Caco-2 (cell line): ENCODE results near the gene FUT2. TPM values are rescaled to one million over a fixed set of nuclear protein-coding genes. Genes with fewer than 3 reads are reported as not detected.
A peak's percentile ranks its signal among the peaks of the same experiment; 100 is the strongest.

Experiments used
- BruUV-seq: library from RNA; stranded (reverse); fragments of 400-500 nt; replicated peaks from 2 replicates; lab custom pipeline; 2021; lab: Mats Ljungman, UMichigan
- CTCF ChIA-PET: fragments of 300-600 bp; sonication (Branson Sonifier 250); formaldehyde crosslinking; loops from one replicate; lab custom pipeline; 2022; ENCODE audit warnings: antibody characterized with exemption; lab: Charles Lee
- POLR2A ChIA-PET: fragments of 300-600 bp; sonication (Branson Sonifier 250); formaldehyde crosslinking; loops from one replicate; lab custom pipeline; 2022; ENCODE audit warnings: antibody characterized with exemption; lab: Charles Lee
- DNase-seq, 2 experiments: peaks; one replicate each; pipeline versions ENCODE4 v3.0.0 to v3.0.0-alpha.2; 2020 to 2022
- H3K27me3 ChIP-seq: replicated peaks from 2 replicates; pipeline ENCODE4 v1.6.0; 2011; ENCODE audit warnings: low read length; ENCODE audit not compliant: control insufficient read depth, insufficient read depth
- H3K36me3 ChIP-seq: 2 replicates; pipeline ENCODE4 v1.5.1; 2011; ENCODE audit warnings: low read length; ENCODE audit not compliant: control insufficient read depth, insufficient read depth
- H3K4me1 ChIP-seq: fragments of 250-450 bp; sonication (Bioruptor Pico); 2 replicates; pipeline ENCODE4 v1.5.1; 2020; ENCODE audit warnings: mild to moderate bottlenecking
- H3K4me3 ChIP-seq: 2 replicates; pipeline ENCODE4 v1.5.1; 2011; ENCODE audit warnings: low read depth, mild to moderate bottlenecking, control low read depth, low read length
- H3K9me3 ChIP-seq: fragments of 250-450 bp; sonication (Bioruptor Pico); 2 replicates; pipeline ENCODE4 v1.5.1; 2020; ENCODE audit warnings: mild to moderate bottlenecking, moderate library complexity
- H3K27ac Mint-ChIP-seq: one replicate; pipeline ENCODE4 v1.8.0; 2022; ENCODE audit warnings: mixed read lengths; ENCODE audit not compliant: unreplicated experiment
- H3K27me3 Mint-ChIP-seq: one replicate; pipeline ENCODE4 v1.8.0; 2022; ENCODE audit warnings: mixed read lengths; ENCODE audit not compliant: insufficient read depth, unreplicated experiment
- H3K36me3 Mint-ChIP-seq: one replicate; pipeline ENCODE4 v1.8.0; 2022; ENCODE audit warnings: mild to moderate bottlenecking, mixed read lengths; ENCODE audit not compliant: insufficient read depth, unreplicated experiment
- H3K4me1 Mint-ChIP-seq: one replicate; pipeline ENCODE4 v1.8.0; 2022; ENCODE audit warnings: low read depth, mixed read lengths; ENCODE audit not compliant: unreplicated experiment
- H3K4me3 Mint-ChIP-seq: one replicate; pipeline ENCODE4 v1.8.0; 2022; ENCODE audit warnings: mild to moderate bottlenecking, moderate library complexity, mixed read lengths; ENCODE audit not compliant: unreplicated experiment
- H3K9me3 Mint-ChIP-seq: one replicate; pipeline ENCODE4 v1.8.0; 2022; ENCODE audit warnings: mixed read lengths; ENCODE audit not compliant: unreplicated experiment
- intact Hi-C: fragments of 100-400 bp; cut with micrococcal nuclease; formaldehyde crosslinking; loops from one replicate; pipeline ENCODE4 v1.10.0; 2022; ENCODE audit not compliant: unreplicated experiment
- total RNA-seq: library from RNA; stranded (reverse); gene quantifications from 2 replicates; pipeline ENCODE4 v1.2.3, GENCODE V29; 2022
- TF ChIP-seq, protein P1 (sequence below), 2 experiments: fragments of 200-600 bp in 1 of 2; IDR thresholded peaks; 1 replicate in 1 of 2; 2 replicates in 1 of 2; pipeline versions ENCODE4 v1.5.1 to v1.8.0; 2011 to 2022; ENCODE audit warnings: antibody characterized with exemption in 1 of 2, control low read depth in 1 of 2, inconsistent platforms in 1 of 2, low read depth in 1 of 2, low read length in 1 of 2, mild to moderate bottlenecking in 1 of 2, moderate library complexity in 1 of 2; ENCODE audit not compliant: insufficient read depth in 1 of 2, severe bottlenecking in 1 of 2, unreplicated experiment in 1 of 2

The FUT2 gene
- total RNA-seq, 1 experiment from 2014 or later, result 13.5 TPM

GRCh38 chr19:48698046-48698445 lies 2.3 kb downstream of the FUT2 start:
- Mint-ChIP-seq H3K36me3 (peaks cover 11% of the 10 kb centered on the region), H3K27ac (no peak overlapping the region), H3K4me3 (no peak overlapping the region), H3K9me3 (no peaks in the 10 kb centered on the region), H3K4me1 (peaks cover 7% of the 10 kb centered on the region), H3K27me3 (no peaks in the 10 kb centered on the region)
- POLR2A ChIA-PET, result interaction anchor here (0.6 kb wide), 2 partner anchors 61 to 92 kb away, joined by 5 to 7 read pairs; no protein-coding TSS in a partner anchor
- no TSS peak for BruUV-seq
- Histone ChIP-seq H3K4me1 (peaks cover 17% of the 10 kb centered on the region), H3K27me3 (no peaks in the 10 kb centered on the region), H3K36me3 (no peaks in the 10 kb centered on the region), H3K9me3 (no peaks in the 10 kb centered on the region), H3K4me3 (no peak overlapping the region)
- intact Hi-C loops, result no loop called here
- TF ChIP-seq, protein P1, sequence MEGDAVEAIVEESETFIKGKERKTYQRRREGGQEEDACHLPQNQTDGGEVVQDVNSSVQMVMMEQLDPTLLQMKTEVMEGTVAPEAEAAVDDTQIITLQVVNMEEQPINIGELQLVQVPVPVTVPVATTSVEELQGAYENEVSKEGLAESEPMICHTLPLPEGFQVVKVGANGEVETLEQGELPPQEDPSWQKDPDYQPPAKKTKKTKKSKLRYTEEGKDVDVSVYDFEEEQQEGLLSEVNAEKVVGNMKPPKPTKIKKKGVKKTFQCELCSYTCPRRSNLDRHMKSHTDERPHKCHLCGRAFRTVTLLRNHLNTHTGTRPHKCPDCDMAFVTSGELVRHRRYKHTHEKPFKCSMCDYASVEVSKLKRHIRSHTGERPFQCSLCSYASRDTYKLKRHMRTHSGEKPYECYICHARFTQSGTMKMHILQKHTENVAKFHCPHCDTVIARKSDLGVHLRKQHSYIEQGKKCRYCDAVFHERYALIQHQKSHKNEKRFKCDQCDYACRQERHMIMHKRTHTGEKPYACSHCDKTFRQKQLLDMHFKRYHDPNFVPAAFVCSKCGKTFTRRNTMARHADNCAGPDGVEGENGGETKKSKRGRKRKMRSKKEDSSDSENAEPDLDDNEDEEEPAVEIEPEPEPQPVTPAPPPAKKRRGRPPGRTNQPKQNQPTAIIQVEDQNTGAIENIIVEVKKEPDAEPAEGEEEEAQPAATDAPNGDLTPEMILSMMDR (IDR thresholded peaks at IDR 0.05; ENCODE audit: insufficient read depth in 1 of 2, low read depth in 1 of 2, low read length in 1 of 2, severe bottlenecking in 1 of 2, unreplicated experiment in 1 of 2), result no peak
- CTCF ChIA-PET, result no interaction called here
- DNase-seq, result no peak

GRCh38 chr19:48702701-48703100 lies 6.9 kb downstream of the FUT2 start:
- intact Hi-C loops, result no loop called here
- no TSS peak for BruUV-seq
- H3K9me3 ChIP-seq, result no peaks in the 10 kb centered on the region
- H3K27me3 ChIP-seq, result no peaks in the 10 kb centered on the region
- Mint-ChIP-seq H3K27me3 (no peaks in the 10 kb centered on the region), H3K27ac (peak overlapping the region; percentile 30), H3K36me3 (peaks cover 25% of the 10 kb centered on the region), H3K4me1 (no peaks in the 10 kb centered on the region), H3K9me3 (no peaks in the 10 kb centered on the region), H3K4me3 (no peak overlapping the region)
- DNase-seq, result no peak
- TF ChIP-seq, protein P1 (IDR thresholded peaks at IDR 0.05; ENCODE audit: insufficient read depth in 1 of 2, low read depth in 1 of 2, low read length in 1 of 2, severe bottlenecking in 1 of 2, unreplicated experiment in 1 of 2), result no peak
- H3K36me3 ChIP-seq, result no peaks in the 10 kb centered on the region
- no peak overlapping the region for H3K4me3 ChIP-seq
- CTCF ChIA-PET, result no interaction called here
- H3K4me1 ChIP-seq, result no peaks in the 10 kb centered on the region
- POLR2A ChIA-PET, result no interaction called here

GRCh38 chr19:48703316-48703715 lies 7.5 kb downstream of the FUT2 start:
- no peak for DNase-seq
- intact Hi-C loops, result no loop called here
- H3K9me3 ChIP-seq, result no peaks in the 10 kb centered on the region
- TF ChIP-seq, protein P1 (IDR thresholded peaks at IDR 0.05; ENCODE audit: insufficient read depth in 1 of 2, low read depth in 1 of 2, low read length in 1 of 2, severe bottlenecking in 1 of 2, unreplicated experiment in 1 of 2), result no peak
- H3K36me3 Mint-ChIP-seq, result peaks cover 26% of the 10 kb centered on the region
- no peaks in the 10 kb centered on the region for H3K27me3 Mint-ChIP-seq
- H3K4me1 Mint-ChIP-seq, result no peaks in the 10 kb centered on the region
- H3K4me3 Mint-ChIP-seq, result no peak overlapping the region
- no peaks in the 10 kb centered on the region for H3K9me3 Mint-ChIP-seq
- ChIA-PET POLR2A (no interaction called here), CTCF (no interaction called here)
- BruUV-seq, result no TSS peak
- peak overlapping the region; percentile 30 for H3K27ac Mint-ChIP-seq
- H3K4me3 ChIP-seq, result no peak overlapping the region
- no peaks in the 10 kb centered on the region for H3K36me3 ChIP-seq
- no peaks in the 10 kb centered on the region for H3K4me1 ChIP-seq
- H3K27me3 ChIP-seq, result no peaks in the 10 kb centered on the region
